Measurements from ENCODE around the gene SCRN3. TPM values are rescaled to one million over a fixed set of nuclear protein-coding genes. Genes with fewer than 3 reads are reported as not detected.

Gene SCRN3
- total RNA-seq, 1 donor from 2014 or later, result 42.4 TPM

DNA sequence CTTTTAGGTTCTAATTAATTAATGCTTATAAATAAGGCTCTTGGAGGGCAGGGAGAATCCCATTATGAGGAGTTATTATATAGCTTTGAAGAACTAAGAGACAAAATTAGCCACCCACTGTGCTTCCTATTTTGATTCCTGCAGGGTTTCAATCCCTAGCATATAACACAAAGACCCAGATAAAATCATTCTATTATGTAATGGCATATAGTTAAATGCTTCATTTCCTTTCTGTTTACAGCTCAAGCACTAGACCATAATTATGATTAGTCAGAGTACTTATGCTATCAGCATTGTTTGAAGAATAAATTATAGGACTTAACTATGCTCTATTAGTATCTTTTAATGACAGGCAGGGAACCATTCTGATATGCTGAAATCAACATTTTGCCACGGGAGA lies 82.2 kb downstream of the SCRN3 start:
- FAIRE-seq (no peak), DNase-seq (ENCODE audit: low spot score in 2 of 2) (no peak)

Other genes starting within 250 kb of the SCRN3 start
- 114 TPM for gene OLA1, start 147.2 kb upstream of the SCRN3 start, total RNA-seq
- gene SP9, start 60.8 kb upstream of the SCRN3 start, total RNA-seq, result 7.7 TPM
- gene GPR155, start 91.3 kb downstream of the SCRN3 start, total RNA-seq, result 14.7 TPM
- gene WIPF1, start 202.1 kb downstream of the SCRN3 start, total RNA-seq, result 1.2 TPM

Measured in frontal cortex (tissue), 4 donors.